Liver (tissue), 9 donors: ENCODE results near the gene MRAP2. TPM values are rescaled to one million over a fixed set of nuclear protein-coding genes. Genes with fewer than 3 reads are reported as not detected.

Experiments
- DNase-seq: peaks from one replicate; pipeline ENCODE4 v3.0.0-alpha.2; 2017; ENCODE audit warnings: low spot score
- H3K27ac ChIP-seq, 2 donors: one replicate each; pipeline ENCODE4 v1.7.0; 2013; ENCODE audit warnings: inconsistent platforms in 2 of 2, low read length in 2 of 2, control low read depth in 1 of 2, low read depth in 1 of 2, mild to moderate bottlenecking in 1 of 2
- H3K27me3 ChIP-seq, 4 donors: one replicate each; pipeline versions ENCODE4 v1.6.1 to v1.7.0; 2013; ENCODE audit warnings: low read length in 3 of 4, inconsistent platforms in 1 of 4, mild to moderate bottlenecking in 1 of 4, moderate library complexity in 1 of 4; ENCODE audit not compliant: control insufficient read depth in 4 of 4, insufficient read depth in 4 of 4
- H3K36me3 ChIP-seq, 4 donors: one replicate each; pipeline versions ENCODE4 v1.6.1 to v1.7.0; 2013; ENCODE audit warnings: low read length in 3 of 4, mild to moderate bottlenecking in 3 of 4, low read depth in 1 of 4, moderate library complexity in 1 of 4; ENCODE audit not compliant: control insufficient read depth in 4 of 4, insufficient read depth in 3 of 4
- H3K4me1 ChIP-seq, 4 donors: one replicate each; pipeline versions ENCODE4 v1.6.1 to v1.7.0; 2013; ENCODE audit warnings: low read length in 3 of 4, mild to moderate bottlenecking in 3 of 4, moderate library complexity in 1 of 4; ENCODE audit not compliant: control insufficient read depth in 4 of 4, insufficient read depth in 4 of 4
- H3K4me3 ChIP-seq, 3 donors: one replicate each; pipeline versions ENCODE4 v1.6.1 to v1.7.0; 2013; ENCODE audit warnings: low read length in 3 of 3, control low read depth in 1 of 3, low read depth in 1 of 3, mild to moderate bottlenecking in 1 of 3
- H3K9ac ChIP-seq, 2 donors: one replicate each; pipeline ENCODE4 v1.7.0; 2013; ENCODE audit warnings: low read length in 2 of 2, mild to moderate bottlenecking in 2 of 2, moderate library complexity in 2 of 2, control low read depth in 1 of 2, low read depth in 1 of 2
- H3K9me3 ChIP-seq, 4 donors: one replicate each; pipeline versions ENCODE4 v1.6.1 to v1.7.0; 2013; ENCODE audit warnings: low read length in 3 of 4; ENCODE audit not compliant: control insufficient read depth in 4 of 4
- ATF3 ChIP-seq: IDR thresholded peaks from 2 replicates; pipeline ENCODE4 v1.6.1; 2016; ENCODE audit warnings: antibody characterized with exemption
- CTCF ChIP-seq: fragments of 150-350 bp; IDR thresholded peaks from 2 replicates; pipeline ENCODE4 v1.5.1; 2017; ENCODE audit warnings: improper control_type of control experiment, low read depth, low read length; ENCODE audit not compliant: missing input control
- EGR1 ChIP-seq, 2 donors: IDR thresholded peaks; 2 replicates each; pipeline ENCODE4 v1.6.1; 2016 to 2018; ENCODE audit warnings: antibody characterized with exemption in 2 of 2, low read depth in 2 of 2
- FOXA1 ChIP-seq: IDR thresholded peaks from 2 replicates; pipeline ENCODE4 v1.6.1; 2016; ENCODE audit warnings: antibody characterized with exemption
- FOXA2 ChIP-seq: IDR thresholded peaks from 2 replicates; pipeline ENCODE4 v1.6.1; 2016; ENCODE audit warnings: antibody characterized with exemption
- GABPA ChIP-seq, 2 donors: IDR thresholded peaks in 1 of 2; conservative IDR thresholded peaks in 1 of 2; 2 replicates each; pipeline ENCODE4 v1.6.1; 2016; ENCODE audit warnings: antibody characterized with exemption in 2 of 2, mild to moderate bottlenecking in 1 of 2, moderate library complexity in 1 of 2
- HNF4A ChIP-seq, 2 donors: conservative IDR thresholded peaks; 2 replicates each; pipeline ENCODE4 v1.6.1; 2016; ENCODE audit warnings: antibody characterized with exemption in 2 of 2, mild to moderate bottlenecking in 2 of 2
- HNF4G ChIP-seq: IDR thresholded peaks from 2 replicates; pipeline ENCODE4 v1.6.1; 2016; ENCODE audit warnings: antibody characterized with exemption
- JUND ChIP-seq, 2 donors: IDR thresholded peaks; 2 replicates each; pipeline ENCODE4 v1.6.1; 2016; ENCODE audit warnings: antibody characterized with exemption in 2 of 2
- MAX ChIP-seq: IDR thresholded peaks from 2 replicates; pipeline ENCODE4 v1.6.1; 2016; ENCODE audit warnings: antibody characterized with exemption
- NR2F2 ChIP-seq: IDR thresholded peaks from 2 replicates; pipeline ENCODE4 v1.6.1; 2016; ENCODE audit warnings: antibody characterized with exemption
- REST ChIP-seq: IDR thresholded peaks from 2 replicates; pipeline ENCODE4 v1.6.1; 2016; ENCODE audit warnings: antibody characterized with exemption, mild to moderate bottlenecking
- RXRA ChIP-seq, 2 donors: IDR thresholded peaks; 2 replicates each; pipeline ENCODE4 v1.6.1; 2017 to 2018; ENCODE audit warnings: antibody characterized with exemption in 2 of 2, mild to moderate bottlenecking in 1 of 2
- SP1 ChIP-seq: IDR thresholded peaks from 2 replicates; pipeline ENCODE4 v1.6.1; 2018; ENCODE audit warnings: antibody characterized with exemption, mild to moderate bottlenecking
- TAF1 ChIP-seq: conservative IDR thresholded peaks from 2 replicates; pipeline ENCODE4 v1.6.1; 2016; ENCODE audit warnings: antibody characterized with exemption, mild to moderate bottlenecking
- YY1 ChIP-seq: IDR thresholded peaks from 2 replicates; pipeline ENCODE4 v1.6.1; 2016; ENCODE audit warnings: antibody characterized with exemption, mild to moderate bottlenecking
- ZBTB33 ChIP-seq: IDR thresholded peaks from 2 replicates; pipeline ENCODE4 v1.6.1; 2016; ENCODE audit warnings: antibody characterized with exemption
- WGBS: extraction: QIAGEN DNeasy Blood & Tissue Kit; methylation state at CpG from one replicate; pipeline ENCODE4 v1.1.7; 2013; 5-methylcytosine and 5-hydroxymethylcytosine counted together
- polyA plus RNA-seq, 2 donors: library from polyadenylated mRNA; stranded (reverse) in 1 of 2; unstranded in 1 of 2; fragments of 200-250 nt in 1 of 2; fragments of >200 nt in 1 of 2; fragmentation: Nextera tagmentation in 1 of 2; extraction: Ambion mirVana in 1 of 2; gene quantifications; one replicate each; pipeline versions ENCODE4 v1.2.1 to v1.2.3, GENCODE V29; 2013 to 2015
- total RNA-seq, 2 donors: library from RNA; depleted of rRNA; stranded (reverse); fragments of >200 nt; gene quantifications; one replicate each; pipeline ENCODE4 v1.2.3, GENCODE V29; 2014
- donor health status: healthy.
- donor health status: healthy.
- donor health status: healthy.
- donor health status: healthy.
- donor health status: healthy.

The MRAP2 gene
- total and polyA plus RNA-seq, 4 donors = 0.05 to 0.51 (median 0.08) TPM; not detected in 1

GRCh38 chr6:84050408-84050807 is 16.8 kb downstream of the MRAP2 start:
- Histone ChIP-seq H3K36me3 (no peaks in the 10 kb centered on the region), H3K4me1 (no peaks in the 10 kb centered on the region), H3K9me3 (no peaks in the 10 kb centered on the region), H3K27ac (no peak overlapping the region), H3K27me3 (peaks cover 0 to 4% (median 0%) of the 10 kb centered on the region in 4 donors), H3K4me3 (no peak overlapping the region), H3K9ac (no peak overlapping the region)
- no peak for TF ChIP-seq FOXA2
- no peak for TF ChIP-seq EGR1 (IDR thresholded peaks at IDR 0.05; ENCODE audit: low read depth in 2 of 2)
- TF ChIP-seq REST = no peak
- TF ChIP-seq CTCF = no peak
- TF ChIP-seq ATF3 = no peak
- no peak for TF ChIP-seq RXRA (IDR thresholded peaks at IDR 0.05)
- TF ChIP-seq HNF4G = no peak
- no peak for TF ChIP-seq FOXA1
- no peak for TF ChIP-seq MAX
- TF ChIP-seq SP1 = no peak
- no peak for TF ChIP-seq YY1
- TF ChIP-seq HNF4A (conservative IDR thresholded peaks at IDR 0.05) = no peak
- DNase-seq = no peak
- WGBS = 85% methylated on average over 5 of the region's 5 CpGs

- TF ChIP-seq TAF1 = no peak
- TF ChIP-seq ATF3 = no peak
- TF ChIP-seq NR2F2 = no peak
- TF ChIP-seq GABPA (IDR thresholded peaks at IDR 0.05 in 1 of 2, conservative IDR thresholded peaks at IDR 0.05 in 1 of 2) = no peak
- no peak for TF ChIP-seq JUND (IDR thresholded peaks at IDR 0.05)
- no peak for TF ChIP-seq REST
- TF ChIP-seq HNF4G = no peak
- TF ChIP-seq MAX = no peak
- TF ChIP-seq ZBTB33 = no peak
- no peak for TF ChIP-seq RXRA (IDR thresholded peaks at IDR 0.05)
- TF ChIP-seq YY1 = no peak
- no peak for TF ChIP-seq EGR1 (IDR thresholded peaks at IDR 0.05; ENCODE audit: low read depth in 2 of 2)
- TF ChIP-seq FOXA1 = no peak
- TF ChIP-seq HNF4A (conservative IDR thresholded peaks at IDR 0.05) = no peak
- DNase-seq = no peak
- no peaks in the 10 kb centered on the region for H3K9me3 ChIP-seq
- no peaks in the 10 kb centered on the region for H3K4me1 ChIP-seq
- no peak overlapping the region for H3K4me3 ChIP-seq
- no peaks in the 10 kb centered on the region for H3K36me3 ChIP-seq
- no peak overlapping the region for H3K27ac ChIP-seq
- no peak overlapping the region for H3K9ac ChIP-seq
- H3K27me3 ChIP-seq = peaks cover 0 to 4% (median 0%) of the 10 kb centered on the region in 4 donors
- 44% methylated on average over 7 of the region's 7 CpGs for WGBS
Measured at GRCh38 chr6:84052204-84052882, 18.8 kb downstream of the MRAP2 start.
